GM18519 (cell line): Measurements from ENCODE around the gene PSPH.
"Not testable (repeated sequence)": the region's sequence is repeated elsewhere in the genome, so short reads cannot be mapped to it uniquely, and the experiment has no call there.

ENCODE experiments used
- ATAC-seq: cut with Tn5 transposase; IDR thresholded peaks from one replicate; pipeline ENCODE4 v1.9.1; 2021; ENCODE audit warnings: mild to moderate bottlenecking, moderate library complexity; ENCODE audit not compliant: unreplicated experiment, low FRiP score

The PSPH gene

DNA sequence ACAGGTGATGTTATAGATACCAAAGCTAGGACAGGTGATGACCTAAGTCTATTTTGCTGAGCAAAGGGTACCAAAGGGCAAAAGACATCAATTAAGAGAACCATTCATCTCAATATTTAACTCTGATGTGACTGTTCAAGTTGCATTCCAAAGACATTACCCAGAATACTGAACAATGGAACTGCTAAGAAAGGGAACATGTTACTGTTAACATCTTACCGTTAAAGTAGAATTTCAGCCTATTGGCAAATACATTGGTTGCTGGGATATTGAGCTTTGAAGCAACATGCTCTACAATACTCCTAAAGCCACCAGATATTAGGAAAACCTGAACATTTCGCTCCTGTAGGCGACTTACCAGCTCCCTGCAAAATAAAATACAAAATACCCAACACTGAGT is 34.2 kb downstream of the PSPH start:
- not testable (repeated sequence) for ATAC-seq

DNA sequence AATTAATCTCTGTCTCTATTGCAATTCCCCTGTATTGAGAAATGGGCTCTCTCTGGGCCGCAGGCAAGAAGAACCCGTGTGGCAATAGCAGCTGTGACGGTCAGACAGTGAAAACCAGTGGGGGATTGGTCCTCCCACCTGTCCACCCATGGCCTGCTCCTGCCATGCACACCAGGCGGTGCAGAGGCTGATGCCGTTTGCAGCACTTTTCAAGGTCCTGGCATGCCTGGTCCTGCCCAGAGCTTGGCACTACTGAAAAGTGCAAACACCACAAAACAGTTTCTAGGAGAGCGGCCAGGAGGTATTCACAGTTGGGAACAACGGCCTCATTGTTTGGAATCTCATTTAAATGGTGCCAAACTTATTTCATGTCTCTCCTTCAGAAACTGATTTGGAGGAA is 41.5 kb downstream of the PSPH start:
- no peak for ATAC-seq

- no peak for ATAC-seq
These were observed 43.4 kb downstream of the PSPH start for GRCh38 chr7:56007891-56008290.

- ATAC-seq: no peak
These were observed 44.0 kb downstream of the PSPH start for GRCh38 chr7:56007167-56007652.

GRCh38 chr7:56003749-56004148 is 47.5 kb downstream of the PSPH start:
- ATAC-seq: no peak

- no peak for ATAC-seq
These were observed 54.3 kb downstream of the PSPH start for GRCh38 chr7:55996856-55997500.

- ATAC-seq: no peak
These were observed 58.9 kb downstream of the PSPH start for GRCh38 chr7:55992346-55992745.

GRCh38 chr7:55983537-55983936 is 67.7 kb downstream of the PSPH start:
- ATAC-seq: no peak

DNA sequence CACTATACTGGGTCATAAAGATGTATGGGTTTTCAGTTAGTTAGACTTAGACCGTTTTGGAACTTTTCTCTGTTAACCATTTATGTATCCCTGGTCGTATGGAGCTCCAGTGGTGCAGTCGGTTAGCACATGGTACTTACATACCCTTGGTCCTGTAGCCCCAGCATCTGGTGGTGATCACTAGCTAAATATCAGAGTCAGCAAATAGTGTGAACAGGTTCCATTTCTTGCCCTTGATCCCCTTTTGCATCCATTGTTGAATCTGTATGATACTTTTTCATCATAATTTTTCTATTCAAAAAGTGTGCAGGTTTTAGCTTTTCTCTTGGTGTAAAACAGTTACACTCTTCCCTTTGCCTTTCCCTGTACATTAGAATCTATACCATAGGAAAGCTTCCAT is 71.0 kb downstream of the PSPH start:
- ATAC-seq: no peak

- ATAC-seq: no peak
These were observed 73.4 kb downstream of the PSPH start for GRCh38 chr7:55977831-55978230.

DNA sequence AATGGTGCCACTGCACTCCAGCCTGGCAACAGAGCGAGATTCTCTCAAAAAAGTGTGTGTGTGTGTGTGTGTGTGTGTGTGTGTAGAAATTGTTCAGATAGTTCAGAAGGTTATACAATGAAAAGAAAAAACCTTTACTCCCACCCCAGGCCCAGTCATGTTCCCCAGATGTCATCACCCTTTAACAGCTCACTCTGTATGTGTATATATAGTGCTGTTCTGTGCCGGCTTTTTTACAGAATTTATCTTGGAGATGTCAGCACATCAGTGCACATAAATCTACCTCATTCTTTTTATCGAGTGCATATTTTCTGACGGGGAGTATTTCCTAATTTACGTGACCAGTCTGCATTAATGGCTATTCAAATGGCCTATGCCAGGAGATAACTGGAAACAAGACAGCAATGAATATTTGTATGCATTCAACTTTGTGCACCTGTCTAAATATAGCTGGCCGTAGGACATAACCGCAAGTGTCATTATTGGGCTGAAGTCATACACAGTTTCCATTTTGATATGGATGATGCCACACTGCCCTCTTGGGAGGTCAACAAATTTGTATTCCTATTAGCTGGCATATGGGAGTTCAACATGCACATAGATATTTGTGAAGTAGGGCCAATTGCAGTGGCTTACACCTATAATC is 75.1 kb downstream of the PSPH start:
- ATAC-seq: no peak

- no peak for ATAC-seq
These were observed 77.4 kb downstream of the PSPH start for GRCh38 chr7:55973747-55974250.

DNA sequence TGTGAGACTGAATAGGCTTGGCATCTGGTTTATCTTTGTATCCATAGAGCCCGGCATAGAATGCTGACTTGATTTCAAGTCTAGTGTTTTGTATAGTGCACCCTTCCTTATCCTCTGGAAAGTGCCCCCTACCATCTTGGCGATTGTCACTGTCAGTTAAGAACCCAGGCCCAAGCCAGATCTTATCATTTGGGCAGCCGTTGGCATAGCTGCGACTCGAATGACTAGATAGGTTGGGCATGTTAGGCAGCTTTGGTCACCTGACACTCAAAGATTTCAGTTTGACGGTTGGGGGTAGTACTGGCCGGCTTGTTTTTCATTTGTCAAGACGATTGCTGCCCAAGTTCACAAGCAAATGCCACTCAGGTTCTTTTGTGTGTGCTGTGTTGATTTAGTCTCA is 80.3 kb downstream of the PSPH start:
- ATAC-seq: no peak

GRCh38 chr7:55970561-55970960 is 80.7 kb downstream of the PSPH start:
- no peak for ATAC-seq

DNA sequence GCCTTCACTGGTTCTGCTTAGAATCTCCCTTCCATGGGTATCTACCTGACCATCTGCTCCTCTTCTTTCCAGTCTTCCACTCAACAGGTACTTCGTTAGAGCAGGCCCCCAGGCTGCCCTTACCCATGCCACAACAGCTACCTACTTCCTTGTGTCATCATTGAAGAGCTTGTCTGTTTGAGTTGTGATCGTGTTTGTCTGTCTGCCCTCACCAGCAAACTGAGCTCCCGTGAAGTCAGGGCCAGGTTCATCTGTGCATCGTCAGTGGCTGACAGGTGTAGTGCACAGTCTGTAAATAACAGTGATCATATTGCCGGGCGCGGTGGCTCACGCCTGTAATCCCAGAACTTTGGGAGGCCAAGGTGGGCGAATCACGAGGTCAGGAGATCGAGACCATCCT is 81.9 kb downstream of the PSPH start:
- no peak for ATAC-seq

- ATAC-seq: no peak
These were observed 84.4 kb downstream of the PSPH start for GRCh38 chr7:55966851-55967250.

DNA sequence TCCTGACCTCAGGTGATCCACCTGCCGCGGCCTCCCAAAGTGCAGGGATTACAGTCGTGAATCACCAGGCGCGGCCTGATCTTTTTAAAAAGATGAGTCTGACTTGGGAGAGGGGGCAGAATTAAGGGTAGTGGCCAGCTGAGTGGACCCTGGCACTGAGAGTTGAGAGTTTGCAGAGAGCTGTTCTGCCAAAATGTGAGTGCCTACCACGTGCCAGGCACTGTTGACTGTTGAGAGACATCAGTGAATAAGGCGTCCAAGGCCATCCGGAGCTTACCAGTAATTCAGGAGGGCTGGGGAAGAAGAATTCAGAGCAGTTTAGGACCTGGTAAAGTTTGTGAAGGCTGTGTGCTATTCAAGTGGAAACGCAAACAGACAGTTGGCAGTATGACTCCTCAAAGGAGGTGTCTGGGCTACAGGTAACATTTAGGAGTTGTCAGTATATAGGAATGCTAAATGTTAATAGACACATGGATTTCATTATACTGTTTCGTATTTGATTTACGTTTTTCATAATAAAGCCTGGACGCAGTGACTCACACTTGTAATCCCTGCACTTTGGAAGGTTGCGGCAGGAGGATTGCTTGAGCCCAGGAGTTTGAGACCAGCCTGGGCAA is 85.3 kb downstream of the PSPH start:
- ATAC-seq: no peak

GRCh38 chr7:55965100-55965470 is 86.2 kb downstream of the PSPH start:
- no peak for ATAC-seq

DNA sequence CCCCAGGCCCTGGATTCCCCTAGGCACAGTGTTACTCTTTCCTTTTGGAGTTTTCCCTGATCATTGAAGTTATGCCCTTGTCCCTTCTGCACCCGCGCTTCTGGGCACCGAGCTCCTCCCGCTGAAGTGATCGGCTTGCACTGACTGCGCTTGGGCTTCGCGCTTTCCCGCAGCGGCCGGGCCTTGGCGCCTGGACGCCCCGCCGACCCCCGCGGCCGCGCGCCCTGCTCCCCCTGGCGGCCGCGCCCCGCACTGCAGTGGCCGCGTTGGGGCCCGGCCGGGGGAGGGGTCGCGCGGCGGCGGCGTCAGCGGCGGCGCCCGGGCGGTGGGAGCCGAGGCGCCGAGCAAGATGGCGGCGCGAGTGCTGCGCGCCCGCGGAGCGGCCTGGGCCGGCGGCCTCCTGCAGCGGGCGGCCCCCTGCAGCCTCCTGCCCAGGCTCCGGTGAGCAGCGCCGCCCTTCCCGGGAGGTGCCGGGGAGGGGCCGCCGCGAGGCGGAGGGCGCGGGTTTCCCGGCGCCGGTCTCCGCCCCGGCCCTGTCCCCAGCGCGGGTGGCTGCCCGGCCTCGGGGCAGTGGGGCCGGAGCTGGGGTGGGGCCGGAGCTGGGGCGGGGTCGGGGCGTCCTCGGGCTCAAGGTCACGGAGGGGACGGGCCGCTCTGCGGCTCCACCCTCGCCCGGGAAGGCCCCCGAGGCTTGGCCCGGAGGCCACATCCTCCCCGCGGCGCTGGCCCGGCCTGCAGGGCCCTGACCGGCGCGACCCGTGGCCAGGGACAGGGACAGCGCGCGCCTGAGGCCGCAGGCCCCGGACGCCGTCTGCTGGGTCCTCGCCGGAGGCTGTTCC is 86.8 kb downstream of the PSPH start, which contains the start of gene NIPSNAP2:
Gene NIPSNAP2, plus strand, starts transcription at position 325 of the 839 bp plus-strand sequence. Its CDS starts 25 bp downstream, at position 350.
- peak; percentile 89 for ATAC-seq

DNA sequence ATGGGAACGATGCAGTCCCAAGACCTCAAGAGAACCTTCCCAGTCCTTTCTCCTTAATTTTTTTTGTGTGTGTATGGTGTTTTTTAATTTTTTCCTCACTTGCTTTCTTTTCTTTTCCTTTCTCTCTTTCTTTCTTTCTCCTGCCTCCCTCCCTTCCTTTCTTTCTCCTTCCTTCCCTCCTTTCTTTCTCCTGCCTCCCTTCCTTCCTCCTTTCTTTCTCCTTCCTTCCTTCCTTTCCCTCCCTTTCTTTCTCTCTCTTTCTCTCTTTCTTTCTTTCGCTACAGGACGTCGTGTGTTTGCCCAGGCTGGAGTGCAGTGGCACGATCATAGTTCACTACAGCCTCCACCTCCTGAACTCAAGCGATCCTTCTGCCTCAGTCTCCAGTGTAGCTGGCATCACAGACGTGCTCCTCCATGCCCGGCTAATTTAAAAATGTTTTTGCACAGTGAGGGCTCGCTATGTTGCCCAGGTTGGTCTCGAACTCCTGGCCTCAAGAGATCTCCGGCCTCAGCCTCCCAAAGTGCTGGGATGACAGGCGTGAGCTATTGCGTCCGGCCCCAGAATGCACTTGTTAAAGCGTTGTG is 87.6 kb downstream of the PSPH start:
- ATAC-seq: no peak
